HG03066 (cell line): Measurements from ENCODE around the gene RARA.

Experiments
- ATAC-seq: cut with Tn5 transposase; IDR thresholded peaks from one replicate; pipeline ENCODE4 v1.9.1; 2021; ENCODE audit warnings: low read depth; ENCODE audit not compliant: unreplicated experiment

Gene RARA

DNA sequence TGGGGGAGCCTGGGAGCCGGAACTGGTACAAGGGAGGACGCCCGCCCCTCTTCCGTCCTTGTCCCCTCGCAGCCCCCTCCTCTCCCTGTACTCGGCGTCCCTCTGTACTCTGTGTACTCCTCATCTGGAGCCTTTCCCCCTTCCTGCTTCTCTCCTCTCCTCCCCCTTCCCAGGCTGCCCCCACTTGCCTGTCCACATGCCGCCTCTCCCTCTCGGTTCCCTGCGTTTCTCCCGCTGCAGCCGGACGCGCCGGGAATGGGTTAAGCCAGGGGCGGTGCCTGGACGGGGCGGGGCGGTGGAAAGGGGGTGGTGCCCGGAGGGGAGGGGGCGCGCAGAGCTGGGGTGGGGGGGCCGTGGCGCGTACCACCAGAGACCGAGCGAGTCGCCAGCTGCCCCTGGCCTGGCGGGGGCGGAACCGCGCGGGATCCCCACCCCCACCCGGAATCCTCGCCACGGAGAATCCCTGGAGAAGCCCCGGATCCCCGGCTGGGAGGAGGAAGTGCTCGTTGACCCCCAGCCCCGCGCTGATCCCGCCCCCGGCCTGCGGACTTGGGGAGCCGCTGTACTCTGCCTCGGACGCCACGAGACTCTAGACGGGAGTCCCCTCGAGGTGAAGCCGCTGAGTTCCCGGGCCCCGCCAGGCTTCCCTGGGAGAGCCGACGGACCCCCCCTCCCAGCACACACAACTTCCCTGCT is 33.0 kb downstream of the RARA start:
- no peak for ATAC-seq

- no peak for ATAC-seq
Observed at GRCh38 chr17:40342504-40343218, 33.7 kb downstream of the RARA start.

- ATAC-seq = no peak
Observed at GRCh38 chr17:40343219-40344119, 34.5 kb downstream of the RARA start.

- no peak for ATAC-seq
Observed at GRCh38 chr17:40344421-40345160, 35.6 kb downstream of the RARA start.

DNA sequence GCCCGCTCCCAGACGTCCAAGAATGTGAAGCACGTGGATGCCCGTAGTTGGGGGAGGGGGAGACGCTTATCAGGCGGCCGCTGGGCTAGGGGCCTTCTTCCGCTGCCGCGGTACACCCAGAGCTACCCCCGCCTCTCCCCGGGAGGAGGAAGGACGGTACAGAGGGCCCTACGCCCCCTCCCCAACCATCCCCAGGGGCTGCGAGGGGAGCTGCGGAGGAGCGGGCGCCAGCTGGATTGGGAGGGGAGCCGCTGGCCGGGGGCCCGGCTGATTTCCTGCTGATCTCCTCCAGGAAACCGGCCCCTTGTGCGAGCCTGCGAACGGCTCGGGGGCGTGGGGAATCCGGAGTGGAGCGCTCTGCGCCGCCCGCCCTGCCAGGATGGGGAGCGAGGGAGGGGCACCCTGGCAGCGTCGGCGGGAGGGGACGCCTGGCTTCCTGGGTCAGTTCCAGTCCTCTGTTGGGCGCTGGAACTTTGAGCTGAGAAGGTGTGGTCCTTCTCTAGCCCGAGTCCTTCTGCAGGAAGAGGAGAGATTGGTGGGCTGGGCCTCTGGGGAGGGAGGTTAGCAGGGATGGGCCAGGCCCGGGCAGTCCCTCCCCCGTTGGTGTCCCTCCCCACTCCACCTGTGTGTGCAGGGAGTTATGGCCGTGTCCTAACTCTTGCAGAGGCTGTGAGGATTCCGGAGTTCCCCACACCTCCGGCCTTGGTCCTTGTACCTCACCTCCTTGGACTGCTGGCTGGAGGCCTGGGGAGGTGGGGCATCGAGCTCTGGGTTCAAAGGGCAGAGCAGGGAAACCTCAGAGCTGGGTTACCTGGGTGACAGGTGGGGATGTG is 36.4 kb downstream of the RARA start:
- ATAC-seq = no peak

DNA sequence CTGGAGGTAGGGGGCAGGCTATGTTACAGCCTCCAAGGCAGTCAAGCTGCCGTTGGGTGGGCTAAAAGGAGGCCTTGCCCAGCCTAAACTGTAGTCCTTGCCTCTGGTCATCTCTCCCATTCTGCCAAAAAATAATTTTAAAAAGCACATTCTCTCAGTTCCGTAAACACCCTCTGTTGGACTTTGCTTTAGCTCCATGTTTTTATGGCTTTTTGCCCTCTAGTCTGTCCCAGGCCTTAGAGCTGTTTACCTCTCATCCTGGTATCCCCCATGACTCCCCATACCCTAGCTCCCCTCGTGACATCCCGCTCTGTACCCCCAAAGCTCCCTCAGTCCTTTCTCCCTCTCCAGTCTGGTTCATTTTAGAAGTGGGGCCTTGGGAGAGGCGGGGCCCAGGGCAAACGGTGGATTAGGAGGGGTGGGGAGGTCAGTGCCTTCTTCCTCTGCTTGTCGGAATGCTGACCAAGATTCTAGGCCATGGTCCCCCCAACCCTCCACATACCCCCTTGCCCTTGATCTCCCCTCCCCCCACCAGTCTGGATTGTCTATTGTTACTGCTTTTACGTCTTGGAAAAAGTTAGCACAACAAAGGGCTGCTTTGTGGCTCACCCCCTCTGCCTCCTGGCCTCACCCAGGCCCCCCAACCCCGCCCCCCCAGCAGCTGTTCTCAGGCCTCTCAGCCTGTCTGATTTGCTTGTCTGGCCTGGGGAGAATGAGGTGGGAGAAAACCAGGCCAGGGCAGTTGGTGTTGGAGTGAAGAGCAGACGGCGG is 37.2 kb downstream of the RARA start:
- ATAC-seq = no peak

GRCh38 chr17:40346765-40347158 is 37.8 kb downstream of the RARA start:
- ATAC-seq = no peak

DNA sequence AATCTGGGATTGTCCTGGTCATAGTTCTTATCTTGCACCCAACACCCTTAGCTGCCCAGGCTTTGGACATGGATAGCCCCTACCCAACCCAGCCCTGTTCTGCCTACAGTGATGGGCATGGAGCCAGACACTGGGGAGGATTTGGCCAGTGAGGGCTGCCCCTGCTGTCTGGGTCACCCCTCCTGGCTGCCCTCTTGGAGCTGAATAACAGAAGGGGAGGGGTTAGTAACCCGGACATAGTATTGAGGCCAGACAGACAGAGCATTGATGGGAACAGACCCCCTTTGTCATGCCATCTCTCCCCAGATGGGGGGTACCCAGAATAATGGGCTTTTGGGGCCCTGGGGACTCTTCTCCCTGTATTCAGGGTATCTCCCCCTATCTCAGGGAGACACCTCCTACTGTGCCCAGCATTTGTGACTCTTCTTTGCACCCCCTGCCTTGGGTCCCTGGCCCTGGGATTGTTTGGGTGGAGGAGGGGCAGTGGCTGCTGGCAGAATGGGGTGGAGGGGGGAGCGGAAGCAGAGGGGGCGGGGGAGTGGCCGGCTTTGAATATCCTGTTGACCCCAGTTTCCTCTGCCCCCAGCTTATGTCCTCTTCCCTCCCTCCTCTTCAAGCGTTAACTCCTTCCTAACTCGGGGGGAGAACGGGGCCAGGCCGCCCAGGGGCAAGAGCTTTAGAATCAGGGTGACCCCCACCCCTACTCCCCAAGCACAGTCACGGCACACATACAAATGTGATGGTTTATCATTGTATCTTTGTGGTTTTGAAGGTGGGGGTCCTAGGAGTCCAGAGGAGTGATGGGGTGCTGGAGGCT is 38.5 kb downstream of the RARA start:
- ATAC-seq = no peak

DNA sequence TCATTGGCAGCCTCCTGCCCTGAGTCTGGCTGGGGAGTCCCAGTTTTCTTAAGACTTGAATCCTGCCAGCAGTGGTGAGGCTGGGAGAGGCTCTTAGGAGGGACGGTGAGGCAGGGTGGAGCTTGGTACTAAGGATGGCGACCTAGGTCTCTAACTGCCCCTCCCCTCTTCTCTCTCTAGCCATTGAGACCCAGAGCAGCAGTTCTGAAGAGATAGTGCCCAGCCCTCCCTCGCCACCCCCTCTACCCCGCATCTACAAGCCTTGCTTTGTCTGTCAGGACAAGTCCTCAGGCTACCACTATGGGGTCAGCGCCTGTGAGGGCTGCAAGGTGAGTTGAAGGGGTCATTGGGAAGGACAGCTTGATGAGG is 39.1 kb downstream of the RARA start:
- no peak for ATAC-seq

GRCh38 chr17:40348562-40349476 is 39.8 kb downstream of the RARA start:
- no peak for ATAC-seq

GRCh38 chr17:40349477-40349894 is 40.5 kb downstream of the RARA start:
- ATAC-seq = no peak

DNA sequence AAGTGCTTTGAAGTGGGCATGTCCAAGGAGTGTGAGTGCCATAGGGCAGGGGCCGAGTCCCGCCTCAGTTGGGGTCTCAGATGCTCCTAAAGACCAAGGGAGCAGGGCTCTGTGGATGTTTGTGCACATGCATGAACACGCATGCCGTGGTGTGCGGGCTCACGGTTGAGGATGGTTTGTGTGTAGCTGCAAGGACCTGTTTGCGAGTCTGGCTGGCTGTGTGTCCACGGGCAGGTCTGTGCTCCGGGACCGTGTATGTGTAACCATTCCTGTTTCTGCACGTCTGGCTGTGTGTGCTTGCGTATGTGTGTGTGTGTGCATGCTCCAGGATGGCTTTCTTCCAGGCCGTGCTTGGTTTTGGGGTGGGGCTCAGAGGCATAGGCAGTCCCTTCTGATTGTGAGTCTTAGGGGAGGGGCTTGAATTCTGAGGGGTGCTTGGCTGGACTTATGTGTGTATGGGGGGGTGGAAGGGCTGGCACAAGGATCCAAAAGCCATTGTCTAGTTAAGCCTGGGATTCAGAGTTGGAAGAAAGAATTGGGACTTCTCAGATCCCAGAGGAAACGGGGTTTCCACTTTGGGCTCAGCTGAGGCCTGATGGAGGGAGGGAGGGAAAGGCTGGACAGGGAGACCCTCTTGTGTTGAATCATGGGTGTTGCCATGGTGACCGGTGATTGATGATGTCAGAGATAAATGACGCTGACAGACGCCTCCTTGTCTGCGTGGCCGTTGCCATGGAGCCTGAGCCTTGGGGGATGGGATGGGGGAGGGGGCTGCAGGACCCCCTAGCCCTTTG is 41.1 kb downstream of the RARA start:
- ATAC-seq = no peak

- ATAC-seq = no peak
Observed at GRCh38 chr17:40350689-40351358, 41.8 kb downstream of the RARA start.

GRCh38 chr17:40351359-40352236 is 42.6 kb downstream of the RARA start:
- no peak for ATAC-seq

GRCh38 chr17:40352237-40352778 is 43.3 kb downstream of the RARA start:
- ATAC-seq = no peak
